HG03175 (cell line): ENCODE data around the gene CDC42BPA.
"Not testable (repeated sequence)": the region's sequence is repeated elsewhere in the genome, so short reads cannot be mapped to it uniquely, and the experiment has no call there.

Experiments
- ATAC-seq: cut with Tn5 transposase; IDR thresholded peaks from one replicate; pipeline ENCODE4 v1.9.1; 2021; ENCODE audit warnings: mild to moderate bottlenecking, moderate library complexity; ENCODE audit not compliant: unreplicated experiment

Gene CDC42BPA

GRCh38 chr1:226967665-226968064 is 350.6 kb downstream of the CDC42BPA start:
- no peak for ATAC-seq

DNA sequence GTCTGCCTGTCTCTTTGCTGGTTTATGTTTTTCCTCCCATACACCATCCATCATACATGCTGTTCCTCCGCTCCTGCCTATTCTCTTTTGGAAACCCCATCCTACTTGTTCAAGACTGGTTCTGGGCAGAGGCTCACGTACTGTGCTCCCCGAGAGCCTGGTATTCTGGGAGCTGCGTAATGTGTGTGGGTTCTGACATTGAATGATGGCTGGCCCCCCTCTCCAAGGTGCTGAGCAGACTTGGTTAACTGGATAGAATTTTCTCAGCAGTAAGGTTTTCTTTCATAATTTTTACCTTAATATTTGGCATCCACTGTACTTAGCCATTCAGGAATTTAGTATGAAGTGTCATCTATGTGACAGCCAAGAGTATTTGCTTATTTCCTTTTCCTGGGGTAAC is 351.6 kb downstream of the CDC42BPA start:
- no peak for ATAC-seq

DNA sequence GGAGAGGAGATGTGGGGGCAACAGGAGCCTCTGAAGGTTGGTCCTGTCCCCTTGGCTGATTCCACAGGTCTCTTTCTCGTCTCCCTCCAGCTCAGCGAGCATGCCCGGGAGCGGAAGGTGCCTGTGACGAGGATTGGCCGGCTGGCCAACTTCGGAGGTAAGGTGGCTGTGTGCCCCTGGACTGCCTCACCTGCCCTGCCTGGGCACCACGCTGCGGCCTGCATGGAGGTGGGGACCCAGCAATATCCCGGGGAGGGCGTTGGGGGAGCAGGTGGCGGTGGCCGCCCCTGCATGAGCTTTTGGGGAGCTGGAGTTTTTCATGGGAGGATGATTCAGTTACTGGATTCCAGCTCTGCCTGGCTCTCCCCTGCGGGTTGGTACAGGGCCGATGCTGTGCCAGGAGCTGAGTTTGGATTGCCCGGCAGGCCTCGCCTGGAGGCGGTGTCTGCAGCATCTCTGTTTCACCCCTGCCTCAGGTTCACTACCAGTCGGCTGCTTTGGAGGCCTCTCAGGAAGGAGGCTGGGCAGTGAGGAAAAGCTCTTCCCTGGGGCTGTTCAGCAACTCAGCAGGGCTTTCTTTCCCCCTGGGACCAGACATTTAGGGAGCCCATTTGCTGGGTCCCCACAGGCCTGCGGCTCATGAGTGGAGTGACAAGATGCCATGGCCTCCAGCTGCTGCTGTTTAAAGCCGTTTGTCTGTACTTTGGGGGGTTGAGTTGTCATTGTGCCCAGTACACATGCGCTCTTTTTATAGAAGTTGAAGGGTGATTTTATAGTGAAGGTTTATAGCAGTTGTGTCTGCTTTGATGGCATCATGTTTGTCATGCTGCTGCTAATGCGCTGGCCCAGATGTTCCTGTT is 352.5 kb downstream of the CDC42BPA start:
- ATAC-seq = no peak

DNA sequence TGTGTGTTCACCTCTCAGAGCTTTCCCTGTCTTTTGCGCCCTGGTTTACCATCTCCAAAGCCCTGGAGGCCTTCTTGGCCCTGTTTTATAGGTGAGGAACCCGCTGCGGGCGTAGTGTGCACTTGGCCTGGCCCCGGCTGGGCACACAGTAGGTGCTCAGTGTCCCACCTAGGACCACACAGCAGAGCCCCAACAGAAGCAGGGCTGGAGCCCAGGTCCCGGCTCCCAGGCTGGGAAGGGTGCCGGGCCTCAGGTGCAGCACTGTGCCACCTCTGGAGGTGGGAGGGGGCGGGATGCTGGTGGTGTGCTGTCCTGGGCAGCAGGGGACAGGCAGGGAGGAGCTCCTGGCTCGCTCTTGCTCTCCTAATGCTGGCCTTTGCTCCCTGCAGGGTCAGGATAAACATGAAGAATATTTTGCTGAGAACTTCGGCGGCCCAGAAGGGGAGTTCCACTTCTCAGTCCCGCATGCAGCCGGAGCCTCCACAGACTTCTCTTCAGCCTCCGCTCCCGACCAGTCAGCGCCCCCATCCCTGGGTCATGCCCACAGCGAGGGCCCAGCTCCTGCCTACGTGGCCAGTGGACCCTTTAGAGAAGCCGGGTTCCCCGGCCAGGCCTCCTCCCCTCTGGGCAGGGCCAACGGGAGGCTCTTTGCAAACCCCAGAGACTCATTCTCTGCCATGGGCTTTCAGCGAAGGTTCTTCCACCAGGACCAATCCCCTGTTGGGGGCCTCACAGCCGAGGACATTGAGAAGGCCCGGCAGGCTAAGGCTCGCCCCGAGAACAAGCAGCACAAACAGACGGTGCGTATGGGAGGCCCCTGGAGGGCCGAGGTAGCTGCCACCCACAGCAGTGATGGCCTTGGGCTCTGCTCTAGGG is 353.4 kb downstream of the CDC42BPA start:
- ATAC-seq = no peak

GRCh38 chr1:226964068-226964425 is 354.2 kb downstream of the CDC42BPA start:
- ATAC-seq = no peak

DNA sequence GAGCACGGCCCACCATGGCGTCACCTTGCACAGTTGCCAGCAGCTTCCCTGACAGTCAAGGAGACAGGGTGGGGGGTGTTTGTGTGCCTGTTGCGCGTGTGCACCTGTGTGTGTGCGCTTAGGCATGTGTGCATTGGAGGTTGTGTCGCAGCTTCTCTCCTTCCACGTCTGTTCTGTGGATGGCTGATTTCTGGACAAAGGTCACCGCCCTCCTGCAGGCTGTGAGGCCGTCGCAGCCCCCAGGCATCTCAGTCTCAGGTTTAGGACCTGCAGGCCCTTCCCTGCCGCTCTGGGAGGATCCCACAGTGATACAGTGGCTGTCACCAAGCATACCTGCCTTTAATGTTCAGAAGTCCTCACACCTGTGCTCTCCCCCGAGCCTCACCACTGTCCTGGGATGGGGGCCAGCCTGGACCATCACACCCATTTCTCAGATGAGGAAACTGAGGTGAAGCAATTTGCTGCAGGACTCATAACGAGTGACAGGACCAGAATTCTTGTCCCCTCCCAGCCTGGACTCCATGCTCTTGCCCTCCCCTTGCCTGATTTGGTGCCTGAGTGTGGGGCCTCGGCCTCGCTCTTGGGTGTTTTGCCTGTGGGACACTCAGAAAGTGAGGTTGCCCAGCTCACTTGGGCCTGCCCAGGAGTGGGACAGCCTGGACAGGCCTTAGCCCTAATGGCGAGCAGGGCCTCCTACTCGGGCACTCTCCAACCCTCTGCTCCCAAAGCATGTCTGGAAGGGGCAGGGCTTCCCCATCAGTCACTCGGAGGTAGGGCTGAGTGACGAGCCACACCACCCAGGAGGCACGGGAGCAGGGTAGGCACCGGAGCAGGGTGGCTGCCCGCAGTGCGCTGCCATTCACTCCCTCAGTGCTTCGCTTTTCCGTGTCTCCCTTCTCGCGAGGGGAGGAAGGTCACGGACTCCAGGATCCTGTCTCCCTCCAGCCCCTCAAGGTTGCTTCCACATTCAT is 355.6 kb downstream of the CDC42BPA start:
- no peak for ATAC-seq

GRCh38 chr1:226960944-226961765 is 357.1 kb downstream of the CDC42BPA start:
- no peak for ATAC-seq

DNA sequence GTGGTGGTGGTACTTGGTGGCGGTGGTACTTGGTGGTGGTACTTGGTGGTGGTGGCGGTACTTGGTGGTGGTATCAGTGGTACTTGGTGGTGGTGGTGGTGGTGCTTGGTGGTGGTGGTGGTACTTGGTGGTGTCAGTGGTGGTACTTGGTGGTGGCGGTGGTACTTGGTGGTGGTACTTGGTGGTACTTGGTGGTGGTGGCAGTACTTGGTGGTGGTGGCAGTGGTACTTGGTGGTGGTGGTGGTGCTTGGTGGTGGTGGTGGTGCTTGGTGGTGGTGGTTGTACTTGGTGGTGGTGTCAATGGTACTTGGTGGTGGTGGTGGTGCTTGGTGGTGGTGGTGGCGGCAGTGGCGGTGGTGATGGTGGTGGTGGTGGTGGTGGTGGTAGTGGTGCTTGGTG is 358.0 kb downstream of the CDC42BPA start:
- no peak for ATAC-seq

DNA sequence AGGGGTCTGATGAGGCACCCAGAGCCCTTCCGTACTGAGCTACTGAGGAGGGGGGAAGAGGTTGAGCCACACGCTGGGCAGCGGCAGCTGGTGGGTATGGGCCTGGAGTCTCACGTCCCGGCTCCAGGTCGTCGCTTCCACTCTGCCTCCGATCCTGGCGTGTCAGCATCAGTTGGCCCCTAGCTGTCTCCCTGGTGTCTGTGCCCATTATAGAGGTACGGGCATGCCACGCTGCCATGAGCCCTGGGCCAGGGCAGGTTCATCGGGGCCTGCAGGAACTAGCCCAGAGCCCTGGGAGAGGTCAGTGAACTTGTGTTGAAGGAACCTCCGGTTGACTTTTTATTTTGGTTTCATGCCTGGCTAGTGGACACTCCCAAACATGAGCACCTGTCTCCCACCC is 360.0 kb downstream of the CDC42BPA start:
- no peak for ATAC-seq

DNA sequence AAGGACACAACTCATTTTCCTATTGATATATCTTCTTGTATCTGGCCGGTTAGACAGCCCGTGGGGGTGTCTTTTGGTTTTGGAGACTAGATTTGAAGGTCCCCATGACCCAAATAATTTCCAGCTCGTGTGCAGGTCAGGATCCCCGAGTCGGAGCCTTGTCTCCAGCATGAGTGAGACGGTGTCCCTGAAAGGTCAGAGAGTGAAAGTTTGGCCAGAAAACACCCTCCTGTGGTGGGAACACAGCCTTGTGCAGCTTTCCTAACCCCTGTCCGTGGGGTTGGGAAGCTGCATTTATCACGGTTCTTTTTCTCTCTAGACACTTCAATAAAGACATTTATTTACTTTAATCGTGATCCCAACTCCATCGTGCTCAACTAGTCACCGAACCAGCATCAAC is 360.6 kb downstream of the CDC42BPA start:
- ATAC-seq = no peak

GRCh38 chr1:226956942-226957713 is 361.2 kb downstream of the CDC42BPA start:
- no peak for ATAC-seq

- not testable (repeated sequence) for ATAC-seq
Observed at GRCh38 chr1:226955857-226956256, 362.4 kb downstream of the CDC42BPA start.

DNA sequence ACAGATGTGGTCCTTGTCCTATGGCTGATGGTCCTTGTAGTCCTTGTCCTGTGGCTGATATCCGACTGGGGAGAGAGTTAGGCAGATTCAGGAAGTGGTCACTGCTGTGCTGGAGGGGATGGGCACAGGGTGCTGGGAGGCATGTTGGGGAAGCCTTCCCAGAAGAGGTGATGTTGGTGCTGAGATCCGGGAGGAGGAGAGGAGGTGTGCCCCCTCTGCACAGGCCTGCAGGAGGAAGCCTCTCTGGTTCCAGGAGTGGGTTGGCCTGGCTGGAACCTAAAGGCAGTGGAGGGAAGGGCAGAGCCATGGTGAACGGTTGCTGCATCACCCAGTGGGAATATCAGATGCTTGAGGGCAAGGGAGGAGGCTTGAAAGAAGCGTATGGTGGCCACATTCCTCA is 363.5 kb downstream of the CDC42BPA start:
- no peak for ATAC-seq

GRCh38 chr1:226954337-226954736 is 364.0 kb downstream of the CDC42BPA start:
- no peak for ATAC-seq

DNA sequence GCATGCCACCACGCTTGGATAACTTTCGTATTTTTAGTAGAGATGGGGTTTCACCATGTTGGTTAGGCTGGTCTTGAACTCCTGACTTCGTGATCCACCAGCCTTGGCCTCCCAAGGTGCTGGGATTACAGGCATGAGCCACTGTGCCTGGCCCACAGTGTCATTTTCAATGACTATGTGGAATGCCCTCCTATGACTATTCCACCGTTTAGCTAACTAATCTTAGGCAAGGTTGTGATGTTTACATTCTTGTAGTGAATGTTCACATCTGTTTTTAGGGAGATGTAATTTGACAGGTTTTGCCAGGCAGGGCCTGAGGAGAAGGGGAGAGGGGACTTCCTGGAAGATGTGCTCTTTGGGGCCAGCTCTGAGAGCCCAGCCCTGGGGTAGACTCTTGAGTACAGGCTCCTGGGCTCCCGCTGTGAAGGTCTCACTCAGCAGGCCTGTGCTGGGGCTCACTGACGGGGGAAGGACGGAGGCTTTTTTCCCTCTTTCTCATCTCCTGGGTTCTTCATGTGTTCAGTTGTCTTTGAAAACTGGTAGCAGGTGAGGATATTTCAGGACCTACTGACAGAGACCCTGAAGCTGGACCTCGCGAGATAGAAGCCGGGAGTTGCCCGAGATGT is 365.0 kb downstream of the CDC42BPA start:
- ATAC-seq = no peak

GRCh38 chr1:226952118-226952441 is 366.2 kb downstream of the CDC42BPA start:
- ATAC-seq = no peak

DNA sequence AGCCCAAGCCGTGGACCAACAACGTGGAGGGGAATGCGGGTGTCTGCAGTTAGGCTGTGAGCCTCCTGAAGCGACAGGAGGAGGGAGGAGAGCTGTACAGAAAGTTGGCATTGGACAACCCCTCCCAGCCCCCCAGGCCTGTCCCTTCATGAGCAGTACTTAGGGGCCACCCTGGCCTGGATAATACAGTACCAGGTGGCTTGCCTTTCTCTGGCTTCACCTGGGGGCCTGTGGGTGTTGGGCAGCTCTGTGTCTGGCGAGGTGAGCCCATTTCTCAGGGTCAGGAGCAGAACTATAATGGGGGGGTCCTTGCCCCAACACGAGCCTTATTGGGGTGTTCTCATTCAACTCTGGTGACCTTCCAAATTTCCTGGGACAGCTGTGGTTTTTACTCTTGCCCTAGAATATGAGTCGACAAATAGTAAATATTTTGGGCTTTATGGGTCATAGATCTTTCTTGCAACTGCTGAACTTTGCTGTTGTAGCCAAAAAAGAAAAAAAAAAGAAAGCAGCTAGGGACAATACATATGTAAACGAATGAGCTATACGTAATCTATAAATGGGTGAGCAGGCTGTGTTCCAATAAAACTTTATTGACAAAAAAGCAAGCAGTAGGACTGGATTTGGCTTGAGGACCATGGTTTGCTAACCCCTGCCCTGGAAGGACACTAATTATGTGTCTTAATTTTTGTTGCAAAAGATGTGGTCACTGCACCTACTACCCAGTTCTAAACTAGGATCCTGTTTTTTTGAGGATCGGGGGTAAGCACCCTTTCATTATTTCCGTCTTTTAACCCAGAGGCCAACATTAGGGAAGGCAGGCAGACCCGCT is 366.8 kb downstream of the CDC42BPA start:
- ATAC-seq = no peak

DNA sequence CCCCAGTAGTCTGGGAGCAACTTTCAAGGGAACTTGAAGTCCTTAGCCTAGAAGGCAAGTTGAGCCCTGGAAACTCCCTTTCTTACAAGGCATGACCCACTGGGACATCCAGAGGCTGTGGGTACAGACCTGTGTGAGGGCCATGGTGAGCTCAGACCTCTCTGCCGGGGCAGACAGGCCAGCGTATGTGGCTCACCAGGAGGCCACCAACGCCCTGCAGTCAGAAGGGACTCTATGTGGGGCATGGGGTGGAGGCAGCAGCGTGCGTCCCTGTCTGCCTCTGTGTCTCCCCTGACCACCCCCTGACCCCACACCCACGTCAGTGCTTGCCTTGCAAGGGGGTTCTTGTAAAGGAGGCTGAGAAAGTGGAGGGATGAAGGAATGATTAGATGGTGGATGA is 367.4 kb downstream of the CDC42BPA start:
- no peak for ATAC-seq
